SK-N-SH treated with all-trans-retinoic acid at 6 μM for 48 hours (cell line): Measurements from ENCODE around the gene URAD.
"Not testable (repeated sequence)": the region's sequence is repeated elsewhere in the genome, so short reads cannot be mapped to it uniquely, and the experiment has no call there.

ENCODE experiments used
- ATAC-seq: fragments of 200-7000 bp; cut with Tn5 transposase; 3 replicates; pipeline ENCODE4 v1.9.1; 2020; ENCODE audit warnings: mild to moderate bottlenecking, moderate library complexity
- ARNTL ChIP-seq: fragments of 450-650 bp; formaldehyde crosslinking; IDR thresholded peaks from 2 replicates; pipeline ENCODE4 v1.5.0; 2020; ENCODE audit warnings: low read depth, mild to moderate bottlenecking, moderate library complexity, borderline replicate concordance
- BACH2 ChIP-seq: fragments of 250-450 bp; sonication (Bioruptor Pico); IDR thresholded peaks from 2 replicates; pipeline ENCODE4 v1.9.0; 2021; ENCODE audit warnings: mild to moderate bottlenecking, borderline replicate concordance
- CREB5 ChIP-seq: fragments of 250-450 bp; sonication (Bioruptor Pico); IDR thresholded peaks from 2 replicates; pipeline ENCODE4 v1.5.1; 2020; ENCODE audit warnings: low read depth, mild to moderate bottlenecking, moderate library complexity
- CSDC2 ChIP-seq: fragments of 250-450 bp; sonication (Bioruptor Pico); IDR thresholded peaks from 2 replicates; pipeline ENCODE4 v1.5.0; 2020; ENCODE audit warnings: mild to moderate bottlenecking, moderate library complexity
- CSRNP3 ChIP-seq: fragments of 250-450 bp; sonication (Bioruptor Pico); IDR thresholded peaks from 2 replicates; pipeline ENCODE4 v1.5.1; 2021; ENCODE audit warnings: mild to moderate bottlenecking, moderate library complexity
- GLIS3 ChIP-seq: fragments of 250-450 bp; sonication (Bioruptor Pico); IDR thresholded peaks from 2 replicates; pipeline ENCODE4 v1.5.0; 2020; ENCODE audit warnings: mild to moderate bottlenecking, moderate library complexity
- ISL1 ChIP-seq: fragments of 250-450 bp; sonication (Bioruptor Pico); IDR thresholded peaks from 2 replicates; pipeline ENCODE4 v2.1.2; 2022; ENCODE audit warnings: mild to moderate bottlenecking, moderate library complexity
- OSR1 ChIP-seq: fragments of 250-450 bp; sonication (Bioruptor Pico); IDR thresholded peaks from 2 replicates; pipeline ENCODE4 v1.8.0; 2022; ENCODE audit warnings: moderate library complexity, mild to moderate bottlenecking, inconsistent platforms
- PATZ1 ChIP-seq: fragments of 250-450 bp; sonication (Bioruptor Pico); IDR thresholded peaks from 2 replicates; pipeline ENCODE4 v1.8.0; 2020; ENCODE audit warnings: mild to moderate bottlenecking, moderate library complexity, borderline replicate concordance
- POU6F1 ChIP-seq: fragments of 250-450 bp; sonication (Bioruptor Pico); IDR thresholded peaks from 2 replicates; pipeline ENCODE4 v1.8.0; 2021; ENCODE audit warnings: low read depth, mild to moderate bottlenecking, moderate library complexity, borderline replicate concordance
- PPARA ChIP-seq: fragments of 250-450 bp; sonication (Bioruptor Pico); IDR thresholded peaks from 2 replicates; pipeline ENCODE4 v1.5.0; 2020; ENCODE audit warnings: mild to moderate bottlenecking, borderline replicate concordance
- RARB ChIP-seq: fragments of 250-450 bp; sonication (Bioruptor Pico); IDR thresholded peaks from 2 replicates; pipeline ENCODE4 v1.8.0; 2021; ENCODE audit warnings: mild to moderate bottlenecking, moderate library complexity
- SNAI2 ChIP-seq: fragments of 250-450 bp; sonication (Bioruptor Pico); IDR thresholded peaks from 2 replicates; pipeline ENCODE4 v1.5.0; 2020; ENCODE audit warnings: mild to moderate bottlenecking, moderate library complexity
- ZC3H10 ChIP-seq: fragments of 250-450 bp; sonication (Bioruptor Pico); IDR thresholded peaks from 2 replicates; pipeline ENCODE4 v1.5.1; 2021; ENCODE audit warnings: mild to moderate bottlenecking, moderate library complexity
- ZFP3 ChIP-seq: fragments of 250-450 bp; sonication (Bioruptor Pico); IDR thresholded peaks from 2 replicates; pipeline ENCODE4 v1.5.0; 2020; ENCODE audit warnings: mild to moderate bottlenecking, moderate library complexity
- ZFP30 ChIP-seq: fragments of 450-650 bp; formaldehyde crosslinking; IDR thresholded peaks from 2 replicates; pipeline ENCODE4 v1.5.0; 2022; ENCODE audit warnings: mild to moderate bottlenecking, moderate library complexity
- ZNF565 ChIP-seq: fragments of 450-650 bp; formaldehyde crosslinking; conservative IDR thresholded peaks from 2 replicates; pipeline ENCODE4 v1.5.0; 2020; ENCODE audit warnings: low read depth, mild to moderate bottlenecking, moderate library complexity
- ZNF70 ChIP-seq: fragments of 450-650 bp; formaldehyde crosslinking; IDR thresholded peaks from 2 replicates; pipeline ENCODE4 v1.5.0; 2020; ENCODE audit warnings: mild to moderate bottlenecking, moderate library complexity
- ZNF8 ChIP-seq: fragments of 450-650 bp; formaldehyde crosslinking; IDR thresholded peaks from 2 replicates; pipeline ENCODE4 v1.5.0; 2020; ENCODE audit warnings: mild to moderate bottlenecking, moderate library complexity

The URAD gene

GRCh38 chr13:28033894-28034655 lies 45.6 kb upstream of the URAD start (continued):
- TF ChIP-seq CREB5 = no peak
- TF ChIP-seq ZC3H10 (CRISPR knock-in tag) = no peak
- TF ChIP-seq GLIS3 (CRISPR knock-in tag) = no peak
- TF ChIP-seq ZNF70 (CRISPR knock-in tag) = no peak
- TF ChIP-seq POU6F1 (CRISPR knock-in tag) = no peak
- TF ChIP-seq RARB (CRISPR knock-in tag) = no peak
- TF ChIP-seq SNAI2 = no peak
- no peak for TF ChIP-seq CSRNP3 (CRISPR knock-in tag)
- TF ChIP-seq CSDC2 (CRISPR knock-in tag) = no peak
- no peak for TF ChIP-seq ZNF8
- TF ChIP-seq BACH2 (CRISPR knock-in tag) = no peak

GRCh38 chr13:28032438-28032837 lies 43.9 kb upstream of the URAD start:
- not testable (repeated sequence) for ATAC-seq

- TF ChIP-seq CREB5 (no peak), ZNF565 (CRISPR knock-in tag) (no peak), PPARA (CRISPR knock-in tag) (no peak), ZNF8 (no peak), PATZ1 (CRISPR knock-in tag) (no peak), ZFP3 (no peak), OSR1 (CRISPR knock-in tag) (no peak)
- ATAC-seq = no peak
These were observed 43.4 kb upstream of the URAD start for GRCh38 chr13:28031896-28032288.

GRCh38 chr13:28031220-28031895 lies 42.9 kb upstream of the URAD start:
- TF ChIP-seq ISL1 (no peak), BACH2 (CRISPR knock-in tag) (no peak), CSRNP3 (CRISPR knock-in tag) (no peak), ZNF8 (no peak), POU6F1 (CRISPR knock-in tag) (no peak), ZFP30 (CRISPR knock-in tag) (no peak), ARNTL (CRISPR knock-in tag) (no peak), OSR1 (CRISPR knock-in tag) (no peak), ZNF565 (CRISPR knock-in tag) (no peak), CREB5 (no peak)
- TF ChIP-seq, all 23 proteins: peak for 0
- no peak for ATAC-seq
